Uterus (tissue), 2 donors: ENCODE measurements around the gene GNAS-AS1.

Experiments used
- POLR2A ChIP-seq, 2 donors: fragments of 450-650 bp; IDR thresholded peaks; one replicate each; pipeline ENCODE4 v1.6.1; 2016; ENCODE audit warnings: antibody characterized with exemption in 2 of 2, mild to moderate bottlenecking in 1 of 2, moderate library complexity in 1 of 2
- TF ChIP-seq, protein P1 (sequence below), 4 experiments: fragments of 200-600 bp in 2 of 4; fragments of 450-650 bp in 2 of 4; sonication (generic) in 2 of 4; IDR thresholded peaks; one replicate each; pipeline ENCODE4 v1.5.1; 2016 to 2019; ENCODE audit warnings: antibody characterized with exemption in 4 of 4, mild to moderate bottlenecking in 2 of 4, moderate library complexity in 1 of 4

DNA sequence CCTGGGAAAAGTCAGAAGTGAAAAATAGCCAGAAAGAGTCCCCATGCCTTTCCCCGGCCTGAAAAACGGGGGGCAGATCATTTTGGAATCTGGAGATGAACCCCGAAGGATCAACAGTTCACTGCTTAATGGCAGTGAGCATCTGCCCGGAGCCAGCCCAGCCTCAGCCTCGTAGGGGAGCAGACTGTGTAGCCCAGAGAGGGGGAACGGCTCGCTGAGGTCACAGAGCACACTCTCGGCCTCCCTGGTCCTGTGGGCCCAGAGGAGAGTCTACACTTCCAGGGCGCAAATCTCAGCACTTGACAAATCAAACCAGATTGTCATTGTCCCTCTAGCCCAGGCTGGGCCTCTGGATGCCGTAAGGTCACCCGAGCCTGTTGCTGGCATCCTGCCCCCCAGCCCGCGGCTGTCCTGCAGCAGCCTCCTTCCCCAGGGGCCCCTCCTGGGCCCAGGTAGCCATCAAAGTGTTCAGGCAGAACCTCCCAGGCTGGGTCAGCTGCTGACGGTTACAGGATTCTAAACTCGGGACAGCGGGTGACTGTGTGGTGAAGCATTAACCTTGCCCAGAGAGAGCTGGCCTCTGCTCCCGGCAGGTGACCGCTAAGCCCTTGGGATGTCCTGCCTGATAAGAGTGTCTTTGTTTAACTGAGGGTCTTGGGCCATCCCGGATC lies 56.1 kb downstream of the GNAS-AS1 start:
- TF ChIP-seq, protein P1, sequence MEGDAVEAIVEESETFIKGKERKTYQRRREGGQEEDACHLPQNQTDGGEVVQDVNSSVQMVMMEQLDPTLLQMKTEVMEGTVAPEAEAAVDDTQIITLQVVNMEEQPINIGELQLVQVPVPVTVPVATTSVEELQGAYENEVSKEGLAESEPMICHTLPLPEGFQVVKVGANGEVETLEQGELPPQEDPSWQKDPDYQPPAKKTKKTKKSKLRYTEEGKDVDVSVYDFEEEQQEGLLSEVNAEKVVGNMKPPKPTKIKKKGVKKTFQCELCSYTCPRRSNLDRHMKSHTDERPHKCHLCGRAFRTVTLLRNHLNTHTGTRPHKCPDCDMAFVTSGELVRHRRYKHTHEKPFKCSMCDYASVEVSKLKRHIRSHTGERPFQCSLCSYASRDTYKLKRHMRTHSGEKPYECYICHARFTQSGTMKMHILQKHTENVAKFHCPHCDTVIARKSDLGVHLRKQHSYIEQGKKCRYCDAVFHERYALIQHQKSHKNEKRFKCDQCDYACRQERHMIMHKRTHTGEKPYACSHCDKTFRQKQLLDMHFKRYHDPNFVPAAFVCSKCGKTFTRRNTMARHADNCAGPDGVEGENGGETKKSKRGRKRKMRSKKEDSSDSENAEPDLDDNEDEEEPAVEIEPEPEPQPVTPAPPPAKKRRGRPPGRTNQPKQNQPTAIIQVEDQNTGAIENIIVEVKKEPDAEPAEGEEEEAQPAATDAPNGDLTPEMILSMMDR (IDR thresholded peaks at IDR 0.05): no peak
- TF ChIP-seq POLR2A (IDR thresholded peaks at IDR 0.05): no peak
